Measurements from ENCODE around the gene PTMA. TPM values are rescaled to one million over a fixed set of nuclear protein-coding genes. Genes with fewer than 3 reads are reported as not detected.

PTMA gene
- total RNA-seq, 1 experiment from 2014 or later: 2,164 TPM

DNA sequence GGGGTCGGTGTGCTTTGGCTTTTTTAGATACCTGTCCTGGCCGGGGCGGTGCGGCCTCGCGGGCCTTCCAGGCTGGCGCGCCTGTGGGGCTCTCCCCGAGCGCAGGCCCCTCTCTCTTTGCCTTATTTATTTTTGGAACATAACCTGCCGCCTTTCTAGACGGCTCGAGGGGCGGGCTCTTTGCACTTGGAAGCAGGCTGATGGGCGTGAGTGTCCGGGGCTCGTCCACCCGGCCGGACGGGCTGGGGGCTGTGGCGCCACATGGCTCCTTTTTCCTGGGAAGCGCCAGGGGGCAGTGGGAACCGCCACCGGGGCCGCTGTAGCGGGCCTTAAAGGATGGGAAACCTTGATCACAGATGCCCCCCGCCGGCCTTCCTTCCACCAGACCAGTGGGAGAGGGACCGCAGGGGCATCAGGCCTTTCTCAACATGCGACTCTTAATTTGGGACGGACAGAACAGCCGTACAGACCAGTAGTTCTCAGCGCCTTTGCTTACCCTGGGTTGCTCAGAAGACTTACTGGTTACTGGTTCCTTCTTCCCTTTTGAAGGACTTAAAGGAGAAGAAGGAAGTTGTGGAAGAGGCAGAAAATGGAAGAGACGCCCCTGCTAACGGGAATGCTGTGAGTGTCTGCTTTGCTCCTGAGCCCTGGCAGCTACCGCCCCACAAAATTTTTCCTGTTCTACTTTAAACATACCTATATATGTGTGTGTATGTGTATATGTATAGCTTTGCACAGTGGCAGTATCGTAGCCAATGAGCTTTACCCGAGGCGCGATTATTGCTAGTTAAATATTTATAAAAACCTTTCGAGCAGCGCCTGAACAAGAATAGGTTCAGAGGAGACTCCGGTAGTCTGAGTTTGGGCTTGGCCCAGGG, 2.7 kb downstream of the PTMA start (continued):
- no peak for TF ChIP-seq ZNF317 (CRISPR knock-in tag; IDR thresholded peaks at IDR 0.05; ENCODE audit: borderline replicate concordance, low read depth)
- TF ChIP-seq ZNF512 (CRISPR knock-in tag; IDR thresholded peaks at IDR 0.05; ENCODE audit: borderline replicate concordance): no peak

DNA sequence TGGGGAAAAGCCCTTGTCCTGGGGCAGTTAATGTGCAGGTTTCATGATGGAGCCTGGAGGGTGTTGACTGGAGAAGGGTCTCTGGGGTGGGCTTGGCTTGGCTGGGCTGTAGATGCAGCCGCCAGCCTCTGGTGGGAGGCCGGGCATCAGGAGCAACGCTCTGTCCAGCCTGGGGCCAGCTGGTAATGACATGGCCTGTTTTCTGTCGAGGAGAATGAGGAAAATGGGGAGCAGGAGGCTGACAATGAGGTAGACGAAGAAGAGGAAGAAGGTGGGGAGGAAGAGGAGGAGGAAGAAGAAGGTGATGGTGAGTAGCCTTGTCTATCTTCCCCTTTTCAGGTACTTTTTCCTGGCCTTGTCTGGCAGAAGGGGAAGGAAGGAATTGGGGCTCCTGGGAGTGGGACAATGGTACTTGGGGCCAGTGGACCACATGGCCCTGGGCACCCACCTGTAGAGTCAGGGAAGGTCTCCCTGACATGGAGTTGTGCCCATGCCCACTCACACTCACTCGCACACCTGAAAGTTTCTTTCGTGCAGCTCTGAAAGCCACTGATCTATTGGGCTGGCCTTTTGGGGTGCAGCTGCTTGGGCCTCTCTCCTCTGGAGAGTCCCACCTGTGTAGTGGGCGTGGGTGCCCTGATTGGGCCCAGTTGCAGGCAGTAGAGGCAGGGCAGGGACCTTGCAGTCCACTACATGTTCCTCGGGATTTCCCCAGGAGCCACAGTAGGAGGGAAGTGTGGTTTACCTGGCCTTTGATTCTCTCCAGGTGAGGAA, 3.5 kb downstream of the PTMA start:
- Mint-ChIP-seq H3K27ac (peak overlapping the region; percentile 100), H3K36me3 (peaks cover 41% of the 10 kb centered on the region), H3K4me1 (peaks cover 31% of the 10 kb centered on the region), H3K4me3 (peak overlapping the region; percentile 93), H3K9me3 (no peaks in the 10 kb centered on the region), H3K27me3 (ENCODE audit: low read depth) (peaks cover 3% of the 10 kb centered on the region; the same call in 1 of the 2 replicates)
- ATAC-seq: no peak
- CTCF ChIA-PET: interaction anchor here (0.6 to 9.7 kb wide), 3 partner anchors 24 to 83 kb away, joined by 4 to 260 read pairs (median 125); no protein-coding TSS in a partner anchor
- DNase-seq (ENCODE audit: low spot score): no peak
- POLR2A ChIA-PET: interaction anchor here (0.6 to 5.2 kb wide), 6 partner anchors 19 to 678 kb away, joined by 3 to 61 read pairs (median 4); no protein-coding TSS in a partner anchor
- peak; percentile 53; the same call in 1 of the 2 replicates for TF ChIP-seq EMX1 (CRISPR knock-in tag; IDR thresholded peaks at IDR 0.05)
- TF ChIP-seq NFATC4 (CRISPR knock-in tag; IDR thresholded peaks at IDR 0.05): peak; percentile 56
- no peak for TF ChIP-seq ERG (CRISPR knock-in tag; IDR thresholded peaks at IDR 0.05)
- TF ChIP-seq, protein P1, sequence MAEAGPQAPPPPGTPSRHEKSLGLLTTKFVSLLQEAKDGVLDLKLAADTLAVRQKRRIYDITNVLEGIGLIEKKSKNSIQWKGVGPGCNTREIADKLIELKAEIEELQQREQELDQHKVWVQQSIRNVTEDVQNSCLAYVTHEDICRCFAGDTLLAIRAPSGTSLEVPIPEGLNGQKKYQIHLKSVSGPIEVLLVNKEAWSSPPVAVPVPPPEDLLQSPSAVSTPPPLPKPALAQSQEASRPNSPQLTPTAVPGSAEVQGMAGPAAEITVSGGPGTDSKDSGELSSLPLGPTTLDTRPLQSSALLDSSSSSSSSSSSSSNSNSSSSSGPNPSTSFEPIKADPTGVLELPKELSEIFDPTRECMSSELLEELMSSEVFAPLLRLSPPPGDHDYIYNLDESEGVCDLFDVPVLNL (CRISPR knock-in tag; IDR thresholded peaks at IDR 0.05; ENCODE audit: borderline replicate concordance, low read depth): no peak
- TF ChIP-seq, protein P2, sequence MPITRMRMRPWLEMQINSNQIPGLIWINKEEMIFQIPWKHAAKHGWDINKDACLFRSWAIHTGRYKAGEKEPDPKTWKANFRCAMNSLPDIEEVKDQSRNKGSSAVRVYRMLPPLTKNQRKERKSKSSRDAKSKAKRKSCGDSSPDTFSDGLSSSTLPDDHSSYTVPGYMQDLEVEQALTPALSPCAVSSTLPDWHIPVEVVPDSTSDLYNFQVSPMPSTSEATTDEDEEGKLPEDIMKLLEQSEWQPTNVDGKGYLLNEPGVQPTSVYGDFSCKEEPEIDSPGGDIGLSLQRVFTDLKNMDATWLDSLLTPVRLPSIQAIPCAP (CRISPR knock-in tag; IDR thresholded peaks at IDR 0.05): peak; percentile 70; the same call in 1 of the 2 replicates
- TF ChIP-seq, protein P3, sequence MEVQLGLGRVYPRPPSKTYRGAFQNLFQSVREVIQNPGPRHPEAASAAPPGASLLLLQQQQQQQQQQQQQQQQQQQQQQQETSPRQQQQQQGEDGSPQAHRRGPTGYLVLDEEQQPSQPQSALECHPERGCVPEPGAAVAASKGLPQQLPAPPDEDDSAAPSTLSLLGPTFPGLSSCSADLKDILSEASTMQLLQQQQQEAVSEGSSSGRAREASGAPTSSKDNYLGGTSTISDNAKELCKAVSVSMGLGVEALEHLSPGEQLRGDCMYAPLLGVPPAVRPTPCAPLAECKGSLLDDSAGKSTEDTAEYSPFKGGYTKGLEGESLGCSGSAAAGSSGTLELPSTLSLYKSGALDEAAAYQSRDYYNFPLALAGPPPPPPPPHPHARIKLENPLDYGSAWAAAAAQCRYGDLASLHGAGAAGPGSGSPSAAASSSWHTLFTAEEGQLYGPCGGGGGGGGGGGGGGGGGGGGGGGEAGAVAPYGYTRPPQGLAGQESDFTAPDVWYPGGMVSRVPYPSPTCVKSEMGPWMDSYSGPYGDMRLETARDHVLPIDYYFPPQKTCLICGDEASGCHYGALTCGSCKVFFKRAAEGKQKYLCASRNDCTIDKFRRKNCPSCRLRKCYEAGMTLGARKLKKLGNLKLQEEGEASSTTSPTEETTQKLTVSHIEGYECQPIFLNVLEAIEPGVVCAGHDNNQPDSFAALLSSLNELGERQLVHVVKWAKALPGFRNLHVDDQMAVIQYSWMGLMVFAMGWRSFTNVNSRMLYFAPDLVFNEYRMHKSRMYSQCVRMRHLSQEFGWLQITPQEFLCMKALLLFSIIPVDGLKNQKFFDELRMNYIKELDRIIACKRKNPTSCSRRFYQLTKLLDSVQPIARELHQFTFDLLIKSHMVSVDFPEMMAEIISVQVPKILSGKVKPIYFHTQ (CRISPR knock-in tag; IDR thresholded peaks at IDR 0.05): 0 out of 2 replicates have a peak, but pooled peaks have one; percentile 23
- TF ChIP-seq PRDM15 (CRISPR knock-in tag; IDR thresholded peaks at IDR 0.05): no peak
- TF ChIP-seq HMGA2 (CRISPR knock-in tag; IDR thresholded peaks at IDR 0.05): no peak
- TF ChIP-seq, protein P4, sequence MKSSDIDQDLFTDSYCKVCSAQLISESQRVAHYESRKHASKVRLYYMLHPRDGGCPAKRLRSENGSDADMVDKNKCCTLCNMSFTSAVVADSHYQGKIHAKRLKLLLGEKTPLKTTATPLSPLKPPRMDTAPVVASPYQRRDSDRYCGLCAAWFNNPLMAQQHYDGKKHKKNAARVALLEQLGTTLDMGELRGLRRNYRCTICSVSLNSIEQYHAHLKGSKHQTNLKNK (CRISPR knock-in tag; IDR thresholded peaks at IDR 0.05): 0 out of 2 replicates have a peak, but pooled peaks have one; percentile 43
- TF ChIP-seq ZNF232 (CRISPR knock-in tag; IDR thresholded peaks at IDR 0.05): 0 out of 2 replicates have a peak, but pooled peaks have one; percentile 41
- TF ChIP-seq MAX (CRISPR knock-in tag; IDR thresholded peaks at IDR 0.05): no peak
- TF ChIP-seq, protein P5, sequence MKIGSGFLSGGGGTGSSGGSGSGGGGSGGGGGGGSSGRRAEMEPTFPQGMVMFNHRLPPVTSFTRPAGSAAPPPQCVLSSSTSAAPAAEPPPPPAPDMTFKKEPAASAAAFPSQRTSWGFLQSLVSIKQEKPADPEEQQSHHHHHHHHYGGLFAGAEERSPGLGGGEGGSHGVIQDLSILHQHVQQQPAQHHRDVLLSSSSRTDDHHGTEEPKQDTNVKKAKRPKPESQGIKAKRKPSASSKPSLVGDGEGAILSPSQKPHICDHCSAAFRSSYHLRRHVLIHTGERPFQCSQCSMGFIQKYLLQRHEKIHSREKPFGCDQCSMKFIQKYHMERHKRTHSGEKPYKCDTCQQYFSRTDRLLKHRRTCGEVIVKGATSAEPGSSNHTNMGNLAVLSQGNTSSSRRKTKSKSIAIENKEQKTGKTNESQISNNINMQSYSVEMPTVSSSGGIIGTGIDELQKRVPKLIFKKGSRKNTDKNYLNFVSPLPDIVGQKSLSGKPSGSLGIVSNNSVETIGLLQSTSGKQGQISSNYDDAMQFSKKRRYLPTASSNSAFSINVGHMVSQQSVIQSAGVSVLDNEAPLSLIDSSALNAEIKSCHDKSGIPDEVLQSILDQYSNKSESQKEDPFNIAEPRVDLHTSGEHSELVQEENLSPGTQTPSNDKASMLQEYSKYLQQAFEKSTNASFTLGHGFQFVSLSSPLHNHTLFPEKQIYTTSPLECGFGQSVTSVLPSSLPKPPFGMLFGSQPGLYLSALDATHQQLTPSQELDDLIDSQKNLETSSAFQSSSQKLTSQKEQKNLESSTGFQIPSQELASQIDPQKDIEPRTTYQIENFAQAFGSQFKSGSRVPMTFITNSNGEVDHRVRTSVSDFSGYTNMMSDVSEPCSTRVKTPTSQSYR (CRISPR knock-in tag; IDR thresholded peaks at IDR 0.05): no peak
- no peak for TF ChIP-seq NR1H2 (CRISPR knock-in tag; IDR thresholded peaks at IDR 0.05)

Measured in WTC11 (cell line).